ENCODE measurements around the gene FAM53B. TPM values are rescaled to one million over a fixed set of nuclear protein-coding genes. Genes with fewer than 3 reads are reported as not detected.

Gene FAM53B
- total RNA-seq, 1 experiment from 2014 or later, result 14.9 TPM

GRCh38 chr10:124605481-124605855 is 138.7 kb downstream of the FAM53B start:
- POLR2A ChIA-PET, result no interaction called here
- H3K4me3 Mint-ChIP-seq (ENCODE audit: unreplicated experiment), result no peak overlapping the region

DNA sequence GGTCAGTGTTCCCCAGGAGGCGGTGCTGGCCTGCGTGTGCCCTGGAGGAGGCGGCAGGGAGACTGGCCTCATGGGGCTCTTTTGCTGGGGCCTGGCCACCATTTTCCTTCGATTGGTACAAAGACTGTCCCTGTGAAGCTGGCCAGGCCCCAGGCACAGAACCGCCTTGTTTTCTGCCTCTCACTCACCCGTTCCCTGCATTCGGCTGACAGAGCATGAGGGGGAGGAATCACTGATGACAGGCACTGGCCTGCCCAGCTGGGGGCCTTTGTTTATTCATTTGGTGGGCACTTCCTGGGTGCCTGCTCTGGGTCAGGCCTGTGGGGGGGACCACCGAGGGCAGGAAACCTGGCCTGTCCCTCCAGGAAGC is 139.2 kb downstream of the FAM53B start:
- DNase-seq (ENCODE audit: unreplicated experiment), result no peak
- CTCF ChIA-PET, result interaction anchor here (0.5 to 0.6 kb wide), 2 partner anchors 244 to 271 kb away, joined by 3 read pairs; no protein-coding TSS in a partner anchor
- Mint-ChIP-seq H3K27ac (ENCODE audit: low read depth, unreplicated experiment) (no peak overlapping the region), H3K9me3 (ENCODE audit: unreplicated experiment) (no peaks in the 10 kb centered on the region), H3K4me3 (ENCODE audit: unreplicated experiment) (no peak overlapping the region), H3K27me3 (ENCODE audit: insufficient read depth, unreplicated experiment) (peaks cover under 1% of the 10 kb centered on the region), H3K4me1 (ENCODE audit: insufficient read depth, unreplicated experiment) (no peaks in the 10 kb centered on the region), H3K36me3 (ENCODE audit: insufficient read depth, unreplicated experiment) (no peaks in the 10 kb centered on the region)
- no peak for TF ChIP-seq CTCF (IDR thresholded peaks at IDR 0.05; ENCODE audit: unreplicated experiment)
- intact Hi-C loops (cut with micrococcal nuclease), result no loop called here
- BruUV-seq (replicated peaks), result no TSS peak
- POLR2A ChIA-PET, result interaction anchor here (0.6 kb wide), 1 partner anchor 136 kb away, joined by 3 read pairs; no protein-coding TSS in a partner anchor

More at GRCh38 chr10:124605481-124605855, 138.7 kb downstream of the FAM53B start:
- Mint-ChIP-seq H3K27me3 (ENCODE audit: insufficient read depth, unreplicated experiment) (no peaks in the 10 kb centered on the region), H3K36me3 (ENCODE audit: insufficient read depth, unreplicated experiment) (no peaks in the 10 kb centered on the region), H3K9me3 (ENCODE audit: unreplicated experiment) (no peaks in the 10 kb centered on the region), H3K4me1 (ENCODE audit: insufficient read depth, unreplicated experiment) (no peaks in the 10 kb centered on the region), H3K27ac (ENCODE audit: low read depth, unreplicated experiment) (no peak overlapping the region)
- TF ChIP-seq CTCF (IDR thresholded peaks at IDR 0.05; ENCODE audit: unreplicated experiment), result no peak
- BruUV-seq (replicated peaks), result no TSS peak
- DNase-seq (ENCODE audit: unreplicated experiment), result no peak
- intact Hi-C loops (cut with micrococcal nuclease), result no loop called here
- CTCF ChIA-PET, result interaction anchor here (0.6 kb wide), 1 partner anchor 270 kb away, joined by 3 read pairs; no protein-coding TSS in a partner anchor

GRCh38 chr10:124604214-124605000 is 139.8 kb downstream of the FAM53B start:
- Mint-ChIP-seq H3K4me3 (ENCODE audit: unreplicated experiment) (no peak overlapping the region), H3K4me1 (ENCODE audit: insufficient read depth, unreplicated experiment) (no peaks in the 10 kb centered on the region), H3K36me3 (ENCODE audit: insufficient read depth, unreplicated experiment) (no peaks in the 10 kb centered on the region), H3K9me3 (ENCODE audit: unreplicated experiment) (no peaks in the 10 kb centered on the region), H3K27me3 (ENCODE audit: insufficient read depth, unreplicated experiment) (peaks cover 6% of the 10 kb centered on the region), H3K27ac (ENCODE audit: low read depth, unreplicated experiment) (no peak overlapping the region)
- intact Hi-C loops (cut with micrococcal nuclease), result no loop called here
- no peak for TF ChIP-seq CTCF (IDR thresholded peaks at IDR 0.05; ENCODE audit: unreplicated experiment)
- DNase-seq (ENCODE audit: unreplicated experiment), result no peak
- CTCF ChIA-PET, result interaction anchor here (0.5 to 0.9 kb wide), 2 partner anchors 91 to 244 kb away, joined by 3 read pairs; no protein-coding TSS in a partner anchor
- POLR2A ChIA-PET, result interaction anchor here (0.6 to 1.1 kb wide), 3 partner anchors 15 to 137 kb away, joined by 3 read pairs; no protein-coding TSS in a partner anchor
- BruUV-seq (replicated peaks), result no TSS peak

GRCh38 chr10:124603376-124604213 is 140.6 kb downstream of the FAM53B start:
- ChIA-PET CTCF (interaction anchor here (0.9 kb wide), 1 partner anchor 90 kb away, joined by 3 read pairs; no protein-coding TSS in a partner anchor), POLR2A (interaction anchor here (0.7 to 1.1 kb wide), 2 partner anchors 14 to 24 kb away, joined by 3 read pairs; no protein-coding TSS in a partner anchor)
- no TSS peak for BruUV-seq (replicated peaks)
- no peak for TF ChIP-seq CTCF (IDR thresholded peaks at IDR 0.05; ENCODE audit: unreplicated experiment)
- H3K9me3 Mint-ChIP-seq (ENCODE audit: unreplicated experiment), result no peaks in the 10 kb centered on the region
- no peaks in the 10 kb centered on the region for H3K36me3 Mint-ChIP-seq (ENCODE audit: insufficient read depth, unreplicated experiment)
- no peak overlapping the region for H3K4me3 Mint-ChIP-seq (ENCODE audit: unreplicated experiment)
- DNase-seq (ENCODE audit: unreplicated experiment), result no peak
- no peak overlapping the region for H3K27ac Mint-ChIP-seq (ENCODE audit: low read depth, unreplicated experiment)
- intact Hi-C loops (cut with micrococcal nuclease), result no loop called here
- H3K4me1 Mint-ChIP-seq (ENCODE audit: insufficient read depth, unreplicated experiment), result no peaks in the 10 kb centered on the region
- H3K27me3 Mint-ChIP-seq (ENCODE audit: insufficient read depth, unreplicated experiment), result peaks cover 14% of the 10 kb centered on the region

All from MCF 10A (cell line).